ENCODE measurements around the gene TEX51.

TEX51 gene

GRCh38 chr2:126902152-126902835 lies 3.6 kb downstream of the TEX51 start:
- H3K4me3 ChIP-seq (ENCODE audit: low read length): no peak overlapping the region
- H3K27me3 ChIP-seq (ENCODE audit: insufficient read depth, low read length): no peaks in the 10 kb centered on the region
- H2AFZ ChIP-seq (ENCODE audit: low read depth, low read length): no peak overlapping the region
- no peaks in the 10 kb centered on the region for H3K4me1 ChIP-seq (ENCODE audit: insufficient read depth, low read length)
- H3K36me3 ChIP-seq (ENCODE audit: insufficient read depth, low read length): no peaks in the 10 kb centered on the region
- H3K9me3 ChIP-seq (ENCODE audit: low read length): no peaks in the 10 kb centered on the region

- Histone ChIP-seq H3K36me3 (ENCODE audit: insufficient read depth, low read length) (no peaks in the 10 kb centered on the region), H3K9me3 (ENCODE audit: low read length) (no peaks in the 10 kb centered on the region), H3K4me1 (ENCODE audit: insufficient read depth, low read length) (no peaks in the 10 kb centered on the region), H2AFZ (ENCODE audit: low read depth, low read length) (no peak overlapping the region), H3K27me3 (ENCODE audit: insufficient read depth, low read length) (peaks cover 5% of the 10 kb centered on the region), H3K4me3 (ENCODE audit: low read length) (no peak overlapping the region)
Measured at GRCh38 chr2:126902859-126903258, 4.2 kb downstream of the TEX51 start.

- Histone ChIP-seq H3K4me1 (ENCODE audit: insufficient read depth, low read length) (no peaks in the 10 kb centered on the region), H3K36me3 (ENCODE audit: insufficient read depth, low read length) (no peaks in the 10 kb centered on the region), H3K4me3 (ENCODE audit: low read length) (no peak overlapping the region), H2AFZ (ENCODE audit: low read depth, low read length) (no peak overlapping the region), H3K9me3 (ENCODE audit: low read length) (no peaks in the 10 kb centered on the region), H3K27me3 (ENCODE audit: insufficient read depth, low read length) (peaks cover 6% of the 10 kb centered on the region)
Measured at GRCh38 chr2:126905991-126906390, 7.3 kb downstream of the TEX51 start.

- H2AFZ ChIP-seq (ENCODE audit: low read depth, low read length): no peak overlapping the region
- H3K36me3 ChIP-seq (ENCODE audit: insufficient read depth, low read length): no peaks in the 10 kb centered on the region
- H3K9me3 ChIP-seq (ENCODE audit: low read length): no peaks in the 10 kb centered on the region
- peaks cover 6% of the 10 kb centered on the region for H3K27me3 ChIP-seq (ENCODE audit: insufficient read depth, low read length)
- no peak overlapping the region for H3K4me3 ChIP-seq (ENCODE audit: low read length)
- no peaks in the 10 kb centered on the region for H3K4me1 ChIP-seq (ENCODE audit: insufficient read depth, low read length)
Measured at GRCh38 chr2:126906781-126907180, 8.1 kb downstream of the TEX51 start.

- H3K4me3 ChIP-seq (ENCODE audit: low read length): no peak overlapping the region
- H2AFZ ChIP-seq (ENCODE audit: low read depth, low read length): no peak overlapping the region
- H3K4me1 ChIP-seq (ENCODE audit: insufficient read depth, low read length): no peaks in the 10 kb centered on the region
- H3K27me3 ChIP-seq (ENCODE audit: insufficient read depth, low read length): peaks cover 6% of the 10 kb centered on the region
- H3K36me3 ChIP-seq (ENCODE audit: insufficient read depth, low read length): no peaks in the 10 kb centered on the region
- H3K9me3 ChIP-seq (ENCODE audit: low read length): no peaks in the 10 kb centered on the region
Measured at GRCh38 chr2:126907671-126908070, 9.0 kb downstream of the TEX51 start.

- H3K4me1 ChIP-seq (ENCODE audit: insufficient read depth, low read length): no peaks in the 10 kb centered on the region
- no peaks in the 10 kb centered on the region for H3K9me3 ChIP-seq (ENCODE audit: low read length)
- H3K36me3 ChIP-seq (ENCODE audit: insufficient read depth, low read length): no peaks in the 10 kb centered on the region
- peaks cover 6% of the 10 kb centered on the region for H3K27me3 ChIP-seq (ENCODE audit: insufficient read depth, low read length)
- no peak overlapping the region for H3K4me3 ChIP-seq (ENCODE audit: low read length)
- H2AFZ ChIP-seq (ENCODE audit: low read depth, low read length): no peak overlapping the region
Measured at GRCh38 chr2:126908721-126909177, 10.1 kb downstream of the TEX51 start.

- H3K27me3 ChIP-seq (ENCODE audit: insufficient read depth, low read length): peaks cover 6% of the 10 kb centered on the region
- H2AFZ ChIP-seq (ENCODE audit: low read depth, low read length): no peak overlapping the region
- H3K36me3 ChIP-seq (ENCODE audit: insufficient read depth, low read length): no peaks in the 10 kb centered on the region
- H3K4me1 ChIP-seq (ENCODE audit: insufficient read depth, low read length): no peaks in the 10 kb centered on the region
- no peak overlapping the region for H3K4me3 ChIP-seq (ENCODE audit: low read length)
- no peaks in the 10 kb centered on the region for H3K9me3 ChIP-seq (ENCODE audit: low read length)
Measured at GRCh38 chr2:126909366-126909765, 10.7 kb downstream of the TEX51 start.

GRCh38 chr2:126909781-126910180 lies 11.1 kb downstream of the TEX51 start:
- Histone ChIP-seq H3K4me1 (ENCODE audit: insufficient read depth, low read length) (no peaks in the 10 kb centered on the region), H3K9me3 (ENCODE audit: low read length) (no peaks in the 10 kb centered on the region), H2AFZ (ENCODE audit: low read depth, low read length) (no peak overlapping the region), H3K4me3 (ENCODE audit: low read length) (no peak overlapping the region), H3K36me3 (ENCODE audit: insufficient read depth, low read length) (no peaks in the 10 kb centered on the region), H3K27me3 (ENCODE audit: insufficient read depth, low read length) (peaks cover 6% of the 10 kb centered on the region)

GRCh38 chr2:126910637-126911036 lies 11.9 kb downstream of the TEX51 start:
- Histone ChIP-seq H3K36me3 (ENCODE audit: insufficient read depth, low read length) (no peaks in the 10 kb centered on the region), H3K27me3 (ENCODE audit: insufficient read depth, low read length) (peaks cover 6% of the 10 kb centered on the region), H2AFZ (ENCODE audit: low read depth, low read length) (no peak overlapping the region), H3K4me1 (ENCODE audit: insufficient read depth, low read length) (no peaks in the 10 kb centered on the region), H3K4me3 (ENCODE audit: low read length) (no peak overlapping the region), H3K9me3 (ENCODE audit: low read length) (no peaks in the 10 kb centered on the region)

GRCh38 chr2:126911111-126911796 lies 12.6 kb downstream of the TEX51 start:
- H3K4me1 ChIP-seq (ENCODE audit: insufficient read depth, low read length): no peaks in the 10 kb centered on the region
- no peaks in the 10 kb centered on the region for H3K36me3 ChIP-seq (ENCODE audit: insufficient read depth, low read length)
- H2AFZ ChIP-seq (ENCODE audit: low read depth, low read length): no peak overlapping the region
- no peak overlapping the region for H3K4me3 ChIP-seq (ENCODE audit: low read length)
- H3K27me3 ChIP-seq (ENCODE audit: insufficient read depth, low read length): peaks cover 6% of the 10 kb centered on the region
- H3K9me3 ChIP-seq (ENCODE audit: low read length): no peaks in the 10 kb centered on the region

- no peak overlapping the region for H2AFZ ChIP-seq (ENCODE audit: low read depth, low read length)
- no peaks in the 10 kb centered on the region for H3K9me3 ChIP-seq (ENCODE audit: low read length)
- peaks cover 6% of the 10 kb centered on the region for H3K27me3 ChIP-seq (ENCODE audit: insufficient read depth, low read length)
- no peaks in the 10 kb centered on the region for H3K36me3 ChIP-seq (ENCODE audit: insufficient read depth, low read length)
- H3K4me1 ChIP-seq (ENCODE audit: insufficient read depth, low read length): no peaks in the 10 kb centered on the region
- no peak overlapping the region for H3K4me3 ChIP-seq (ENCODE audit: low read length)
Measured at GRCh38 chr2:126912201-126912600, 13.5 kb downstream of the TEX51 start.

- no peaks in the 10 kb centered on the region for H3K4me1 ChIP-seq (ENCODE audit: insufficient read depth, low read length)
- H3K9me3 ChIP-seq (ENCODE audit: low read length): no peaks in the 10 kb centered on the region
- no peaks in the 10 kb centered on the region for H3K36me3 ChIP-seq (ENCODE audit: insufficient read depth, low read length)
- H3K27me3 ChIP-seq (ENCODE audit: insufficient read depth, low read length): no peaks in the 10 kb centered on the region
- no peak overlapping the region for H2AFZ ChIP-seq (ENCODE audit: low read depth, low read length)
- H3K4me3 ChIP-seq (ENCODE audit: low read length): no peak overlapping the region
Measured at GRCh38 chr2:126913329-126913728, 14.6 kb downstream of the TEX51 start.

GRCh38 chr2:126913881-126914615 lies 15.4 kb downstream of the TEX51 start:
- H3K9me3 ChIP-seq (ENCODE audit: low read length): no peaks in the 10 kb centered on the region

More at GRCh38 chr2:126913881-126914615, 15.4 kb downstream of the TEX51 start:
- no peak overlapping the region for H3K4me3 ChIP-seq (ENCODE audit: low read length)
- H3K4me1 ChIP-seq (ENCODE audit: insufficient read depth, low read length): no peaks in the 10 kb centered on the region
- H3K36me3 ChIP-seq (ENCODE audit: insufficient read depth, low read length): no peaks in the 10 kb centered on the region
- H2AFZ ChIP-seq (ENCODE audit: low read depth, low read length): no peak overlapping the region
- no peaks in the 10 kb centered on the region for H3K27me3 ChIP-seq (ENCODE audit: insufficient read depth, low read length)

Data from neuron (in vitro differentiated cells).